ENCODE measurements around the gene CD93.

The CD93 gene

DNA sequence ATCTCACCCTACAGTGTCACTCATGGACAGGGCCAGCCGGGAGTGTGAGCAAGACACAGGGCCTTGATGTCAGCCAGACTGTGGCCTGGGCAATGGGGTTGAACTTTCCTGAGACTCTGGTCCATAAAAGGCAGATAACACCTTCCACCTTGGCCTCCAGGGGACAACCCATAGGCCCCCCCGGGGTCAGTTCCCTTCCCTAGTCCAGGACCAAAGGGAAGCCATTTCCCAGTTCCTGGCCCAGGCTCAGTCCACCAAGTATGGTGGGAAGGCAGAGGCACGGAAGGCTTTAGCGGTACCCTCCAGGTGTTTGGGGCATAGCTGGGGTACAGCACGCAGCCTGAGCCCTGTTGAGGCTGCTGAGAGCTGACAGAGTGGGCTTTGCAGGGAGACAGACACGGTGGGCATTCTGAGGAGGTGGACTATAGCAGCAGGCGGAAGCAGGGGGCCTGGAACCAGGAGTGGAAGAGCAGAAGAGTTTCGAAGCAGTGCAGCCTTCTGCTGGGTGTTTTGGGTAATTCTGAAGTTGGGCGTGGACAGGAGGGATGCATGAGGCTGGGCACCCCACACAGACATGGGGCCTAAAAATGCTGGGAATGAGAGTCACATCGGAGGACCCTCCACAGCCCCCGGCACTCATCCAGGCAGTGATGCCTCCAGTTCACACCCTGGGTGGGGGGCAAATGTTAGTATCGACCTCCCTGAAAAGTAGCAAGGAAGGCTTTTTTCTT is 43.9 kb upstream of the CD93 start:
- TF ChIP-seq, protein P1, sequence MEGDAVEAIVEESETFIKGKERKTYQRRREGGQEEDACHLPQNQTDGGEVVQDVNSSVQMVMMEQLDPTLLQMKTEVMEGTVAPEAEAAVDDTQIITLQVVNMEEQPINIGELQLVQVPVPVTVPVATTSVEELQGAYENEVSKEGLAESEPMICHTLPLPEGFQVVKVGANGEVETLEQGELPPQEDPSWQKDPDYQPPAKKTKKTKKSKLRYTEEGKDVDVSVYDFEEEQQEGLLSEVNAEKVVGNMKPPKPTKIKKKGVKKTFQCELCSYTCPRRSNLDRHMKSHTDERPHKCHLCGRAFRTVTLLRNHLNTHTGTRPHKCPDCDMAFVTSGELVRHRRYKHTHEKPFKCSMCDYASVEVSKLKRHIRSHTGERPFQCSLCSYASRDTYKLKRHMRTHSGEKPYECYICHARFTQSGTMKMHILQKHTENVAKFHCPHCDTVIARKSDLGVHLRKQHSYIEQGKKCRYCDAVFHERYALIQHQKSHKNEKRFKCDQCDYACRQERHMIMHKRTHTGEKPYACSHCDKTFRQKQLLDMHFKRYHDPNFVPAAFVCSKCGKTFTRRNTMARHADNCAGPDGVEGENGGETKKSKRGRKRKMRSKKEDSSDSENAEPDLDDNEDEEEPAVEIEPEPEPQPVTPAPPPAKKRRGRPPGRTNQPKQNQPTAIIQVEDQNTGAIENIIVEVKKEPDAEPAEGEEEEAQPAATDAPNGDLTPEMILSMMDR (IDR thresholded peaks at IDR 0.05; ENCODE audit: low read length, missing control alignments): no peak
- no peak for DNase-seq (ENCODE audit: low read depth)
- H3K4me3 ChIP-seq (replicated peaks; ENCODE audit: low read depth, low read length): no peak overlapping the region

DNA sequence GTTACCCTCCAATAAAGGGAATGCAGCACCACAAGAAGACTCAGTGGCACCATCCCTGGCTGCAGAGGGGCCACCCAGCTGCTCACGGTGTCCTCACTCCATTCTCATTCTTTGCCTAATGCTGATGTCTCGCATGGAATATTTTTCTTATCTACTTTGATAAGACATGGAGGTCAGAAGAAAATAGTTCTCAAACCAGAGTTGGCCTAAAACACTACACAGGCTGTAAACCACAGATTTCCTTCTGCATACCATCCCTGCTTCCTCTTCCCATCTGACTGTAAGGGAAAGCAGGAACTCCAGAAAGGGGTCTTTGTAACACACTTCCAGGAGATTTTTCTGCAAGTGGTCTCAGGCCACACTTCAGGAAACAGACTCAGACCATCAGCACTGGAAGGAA is 43.1 kb upstream of the CD93 start:
- TF ChIP-seq, protein P1 (IDR thresholded peaks at IDR 0.05; ENCODE audit: low read length, missing control alignments): no peak
- peak; percentile 31 for DNase-seq (ENCODE audit: low read depth)
- H3K4me3 ChIP-seq (replicated peaks; ENCODE audit: low read depth, low read length): no peak overlapping the region

DNA sequence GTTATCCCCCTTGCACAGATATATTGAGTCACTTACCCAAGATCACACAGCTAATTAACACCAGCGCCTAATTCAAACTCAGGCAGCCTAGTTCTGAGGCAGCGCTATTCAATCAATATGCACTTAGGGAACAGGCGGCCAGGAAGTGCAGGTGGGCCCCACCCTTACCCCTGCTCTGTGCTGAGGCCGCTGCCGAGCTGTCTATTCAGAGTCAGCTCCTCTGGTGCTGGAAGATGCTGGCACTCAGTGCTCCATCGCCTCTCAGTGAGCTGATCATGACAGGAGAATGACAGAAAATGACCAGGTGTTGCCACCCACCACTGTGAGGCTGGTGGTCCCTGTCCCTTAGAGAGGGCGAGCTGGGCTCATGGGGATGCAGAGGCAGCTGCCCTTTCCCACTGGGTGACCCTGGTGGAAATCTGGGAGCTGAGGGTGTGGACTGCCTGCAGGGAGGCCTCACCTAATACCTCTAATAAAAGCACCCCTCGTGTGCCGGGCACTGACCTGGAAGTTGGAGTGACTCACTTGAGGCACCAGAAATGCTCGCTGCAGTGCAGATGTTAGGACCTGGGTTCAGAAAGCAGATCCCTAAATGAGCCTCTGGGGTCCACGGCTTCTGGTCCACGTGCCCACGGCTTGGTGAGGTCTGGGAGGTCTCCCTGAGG is 42.5 kb upstream of the CD93 start:
- no peak for DNase-seq (ENCODE audit: low read depth)
- TF ChIP-seq, protein P1 (IDR thresholded peaks at IDR 0.05; ENCODE audit: low read length, missing control alignments): no peak
- H3K4me3 ChIP-seq (replicated peaks; ENCODE audit: low read depth, low read length): no peak overlapping the region

DNA sequence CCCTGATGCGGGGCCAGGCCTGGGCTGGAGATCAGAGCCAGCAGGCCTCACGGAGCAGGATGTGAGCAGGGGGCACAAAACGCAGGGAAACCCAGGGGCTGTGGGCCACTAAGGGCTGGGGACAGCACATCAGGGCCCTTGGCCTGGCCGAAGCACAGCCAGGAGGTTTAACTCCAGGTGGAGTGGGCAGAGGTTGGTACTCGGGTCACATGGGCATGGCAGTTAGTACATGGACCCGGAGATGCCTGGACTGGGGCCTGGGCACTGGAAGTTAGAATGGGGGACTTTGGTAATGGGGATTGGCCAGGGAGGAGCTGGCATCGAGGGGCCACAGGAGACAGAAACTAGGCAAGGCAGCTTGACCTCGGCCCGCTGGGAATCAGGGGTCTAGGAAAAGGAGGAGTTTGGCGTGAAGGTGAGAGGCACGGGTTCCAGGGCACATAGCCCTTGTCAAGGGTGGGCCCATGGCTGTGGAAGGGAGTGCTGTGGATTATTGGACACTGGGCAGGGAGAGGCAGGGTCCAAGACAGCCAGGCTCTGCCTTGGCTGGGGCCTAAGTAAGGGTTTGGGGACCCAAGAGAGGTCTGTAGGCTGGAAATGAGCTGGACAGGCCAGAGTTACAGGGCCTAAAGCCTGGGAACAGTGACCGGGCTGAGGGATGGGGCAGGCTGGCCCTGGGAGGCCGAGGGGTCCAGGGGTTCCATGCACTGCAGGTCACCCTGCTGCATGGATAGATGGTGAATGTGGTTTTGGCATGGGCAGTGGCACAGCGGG is 41.6 kb upstream of the CD93 start:
- TF ChIP-seq, protein P1 (IDR thresholded peaks at IDR 0.05; ENCODE audit: low read length, missing control alignments): no peak
- DNase-seq (ENCODE audit: low read depth): no peak
- no peak overlapping the region for H3K4me3 ChIP-seq (replicated peaks; ENCODE audit: low read depth, low read length)

DNA sequence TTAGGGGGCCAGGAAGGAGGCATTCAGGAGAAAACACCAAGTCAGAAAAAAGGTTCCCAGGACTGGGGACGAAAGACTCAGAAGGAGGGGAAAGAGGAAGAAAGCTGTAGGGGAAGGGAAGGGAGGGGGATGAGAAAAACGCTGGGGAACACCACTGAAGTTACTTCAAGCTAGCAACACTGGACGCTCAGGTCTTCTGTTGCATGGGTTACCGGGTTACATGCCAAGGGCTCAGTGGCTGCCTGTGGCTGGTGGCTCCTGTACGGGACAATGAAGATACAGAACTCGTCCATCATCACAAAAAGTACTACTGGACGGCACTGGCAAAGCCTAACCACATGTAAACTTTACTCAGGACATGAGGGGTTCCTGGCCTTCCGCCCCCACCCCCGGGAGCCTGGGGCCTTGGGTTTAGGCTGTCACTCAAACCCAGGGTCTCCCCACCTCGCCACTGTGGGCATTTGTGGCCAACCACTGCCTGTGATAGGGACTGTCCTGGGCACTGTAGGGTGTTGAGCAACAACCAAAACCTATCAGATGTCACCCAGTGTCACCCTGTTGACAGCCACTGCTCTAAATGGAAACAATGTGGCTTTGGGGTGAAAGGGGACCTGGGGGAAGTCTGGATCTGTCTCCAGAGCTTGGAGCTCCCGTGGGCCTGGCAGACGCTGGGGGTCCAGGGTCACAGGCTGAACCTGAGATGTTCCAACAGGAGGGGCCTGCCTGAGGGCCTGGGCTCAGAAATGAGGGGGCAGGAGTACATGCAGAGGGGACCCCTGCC is 40.3 kb upstream of the CD93 start:
- no peak for DNase-seq (ENCODE audit: low read depth)
- H3K4me3 ChIP-seq (replicated peaks; ENCODE audit: low read depth, low read length): no peak overlapping the region
- TF ChIP-seq, protein P1 (IDR thresholded peaks at IDR 0.05; ENCODE audit: low read length, missing control alignments): no peak

DNA sequence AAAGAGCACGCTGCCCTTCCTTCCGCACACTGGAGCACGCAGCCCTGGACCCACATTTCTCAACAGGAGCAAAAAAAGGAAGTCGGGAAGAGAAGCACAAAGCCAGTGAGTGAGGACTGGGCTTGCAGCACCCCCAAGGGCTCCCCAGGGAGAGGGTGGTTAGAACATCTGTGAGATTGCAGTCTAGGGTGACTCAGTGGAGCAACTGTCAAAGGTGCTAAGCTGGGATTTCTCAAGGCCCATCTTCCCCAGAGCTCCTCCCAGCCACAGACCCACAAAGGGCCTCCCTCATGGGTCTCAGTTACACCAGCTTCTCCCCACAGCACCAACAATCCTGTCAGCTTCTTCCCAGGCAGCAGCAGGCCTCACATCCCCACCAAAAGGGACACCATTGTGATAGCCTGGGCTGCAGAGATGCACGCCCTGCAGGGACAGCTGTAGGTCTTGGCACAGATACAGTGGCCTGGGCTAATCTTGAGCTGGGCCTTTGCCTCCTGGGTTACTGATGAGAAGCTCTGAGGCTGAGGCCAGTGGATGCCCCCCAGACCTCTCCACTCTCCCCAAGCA is 39.6 kb upstream of the CD93 start:
- H3K4me3 ChIP-seq (replicated peaks; ENCODE audit: low read depth, low read length): no peak overlapping the region
- peak; percentile 75 for DNase-seq (ENCODE audit: low read depth)
- TF ChIP-seq, protein P1 (IDR thresholded peaks at IDR 0.05; ENCODE audit: low read length, missing control alignments): no peak

All from fibroblast of pulmonary artery (primary cell).